HepG2 (cell line): ENCODE results near the gene CDC42EP4. TPM values are rescaled to one million over a fixed set of nuclear protein-coding genes. Genes with fewer than 3 reads are reported as not detected.

Experiments used
- CHD2 ChIP-seq: IDR thresholded peaks from 2 replicates; pipeline ENCODE4 v1.6.1; 2011; ENCODE audit warnings: low read depth, low read length, improper control_type of control experiment
- DPF2 ChIP-seq: sonication (generic); formaldehyde crosslinking; IDR thresholded peaks from 2 replicates; pipeline ENCODE4 v1.4.0; 2020; ENCODE audit warnings: mild to moderate bottlenecking, low read depth, missing genetic modification reagents, borderline replicate concordance
- GLI4 ChIP-seq: sonication (generic); formaldehyde crosslinking; IDR thresholded peaks from 2 replicates; pipeline ENCODE4 v1.5.1; 2020; ENCODE audit warnings: missing genetic modification reagents, mild to moderate bottlenecking, moderate library complexity, borderline replicate concordance
- JARID2 ChIP-seq: sonication (generic); formaldehyde crosslinking; IDR thresholded peaks from 2 replicates; pipeline ENCODE4 v1.8.1; 2023; ENCODE audit warnings: missing genetic modification reagents, inconsistent platforms; ENCODE audit not compliant: insufficient replicate concordance
- NCOR1 ChIP-seq: fragments of 200-600 bp; sonication (generic); IDR thresholded peaks from 2 replicates; pipeline ENCODE4 v1.7.0; 2017; ENCODE audit warnings: antibody characterized with exemption, low read length, borderline replicate concordance
- RORA ChIP-seq: sonication (generic); formaldehyde crosslinking; IDR thresholded peaks from 2 replicates; pipeline ENCODE4 v1.5.0; 2020; ENCODE audit warnings: mild to moderate bottlenecking, missing genetic modification reagents, moderate library complexity
- SCMH1 ChIP-seq: sonication (generic); formaldehyde crosslinking; IDR thresholded peaks from 2 replicates; pipeline ENCODE4 v1.9.0; 2021; ENCODE audit warnings: missing genetic modification reagents, mild to moderate bottlenecking, borderline replicate concordance
- SIN3A ChIP-seq: IDR thresholded peaks from 2 replicates; pipeline ENCODE4 v1.6.1; 2011; ENCODE audit warnings: low read depth, mild to moderate bottlenecking, control low read depth, low read length, borderline replicate concordance
- TRAFD1 ChIP-seq: sonication (generic); formaldehyde crosslinking; IDR thresholded peaks from 2 replicates; pipeline ENCODE4 v1.5.1; 2020; ENCODE audit warnings: missing genetic modification reagents, mild to moderate bottlenecking, borderline replicate concordance
- ZBTB4 ChIP-seq: sonication (generic); formaldehyde crosslinking; IDR thresholded peaks from 2 replicates; pipeline ENCODE4 v1.4.0; 2020; ENCODE audit warnings: missing genetic modification reagents, mild to moderate bottlenecking, borderline replicate concordance
- ZNF17 ChIP-seq: sonication (generic); formaldehyde crosslinking; IDR thresholded peaks from 2 replicates; pipeline ENCODE4 v1.5.0; 2020; ENCODE audit warnings: mild to moderate bottlenecking, missing genetic modification reagents
- ZNF253 ChIP-seq: sonication (generic); formaldehyde crosslinking; IDR thresholded peaks from 2 replicates; pipeline ENCODE4 v1.8.0; 2022; ENCODE audit warnings: mild to moderate bottlenecking, missing genetic modification reagents, borderline replicate concordance
- ZNF382 ChIP-seq: sonication (generic); formaldehyde crosslinking; IDR thresholded peaks from 2 replicates; pipeline ENCODE4 v1.5.0; 2020; ENCODE audit warnings: missing genetic modification reagents, mild to moderate bottlenecking, borderline replicate concordance
- ZNF513 ChIP-seq: sonication (generic); formaldehyde crosslinking; conservative IDR thresholded peaks from 2 replicates; pipeline ENCODE4 v1.5.0; 2020; ENCODE audit warnings: missing genetic modification reagents
- ZNF850 ChIP-seq: sonication (generic); formaldehyde crosslinking; conservative IDR thresholded peaks from 2 replicates; pipeline ENCODE4 v1.9.0; 2021; ENCODE audit warnings: mild to moderate bottlenecking, missing genetic modification reagents
- ZSCAN29 ChIP-seq: sonication (generic); formaldehyde crosslinking; conservative IDR thresholded peaks from 2 replicates; pipeline ENCODE4 v1.4.0; 2020; ENCODE audit warnings: mild to moderate bottlenecking, missing genetic modification reagents
- polyA plus RNA-seq, 8 experiments: library from polyadenylated mRNA; depleted of rRNA in 3 of 8; stranded (reverse) in 7 of 8; unstranded in 1 of 8; fragments of >200 nt; fragmentation: Illumina TruSeq in 4 of 8; extraction: Trizol in 4 of 8; gene quantifications; 2 replicates each; pipeline versions ENCODE4 v1.2.1 to v1.2.3, GENCODE V29; 2011 to 2016; ENCODE audit warnings: low read depth in 4 of 8, missing spikeins in 1 of 8, mixed read lengths in 1 of 8; ENCODE audit not compliant: insufficient read depth in 1 of 8
- total RNA-seq, 5 experiments: library from RNA; depleted of rRNA; stranded (reverse); fragments of >200 nt; fragmentation: Illumina TruSeq; extraction: Trizol; gene quantifications; 2 replicates each; pipeline ENCODE4 v1.2.3, GENCODE V29; 2016; ENCODE audit warnings: low read depth in 1 of 5
- TF ChIP-seq, protein P1 (sequence below): sonication (generic); formaldehyde crosslinking; IDR thresholded peaks from 2 replicates; pipeline ENCODE4 v1.5.0; 2020; ENCODE audit warnings: mild to moderate bottlenecking, missing genetic modification reagents, borderline replicate concordance

The CDC42EP4 gene
- total and polyA plus RNA-seq, 2 of the 13 experiments (the other 11 are each of a cell fraction or from before 2014, with no cell fraction given) = 19.0 to 54.0 TPM

DNA sequence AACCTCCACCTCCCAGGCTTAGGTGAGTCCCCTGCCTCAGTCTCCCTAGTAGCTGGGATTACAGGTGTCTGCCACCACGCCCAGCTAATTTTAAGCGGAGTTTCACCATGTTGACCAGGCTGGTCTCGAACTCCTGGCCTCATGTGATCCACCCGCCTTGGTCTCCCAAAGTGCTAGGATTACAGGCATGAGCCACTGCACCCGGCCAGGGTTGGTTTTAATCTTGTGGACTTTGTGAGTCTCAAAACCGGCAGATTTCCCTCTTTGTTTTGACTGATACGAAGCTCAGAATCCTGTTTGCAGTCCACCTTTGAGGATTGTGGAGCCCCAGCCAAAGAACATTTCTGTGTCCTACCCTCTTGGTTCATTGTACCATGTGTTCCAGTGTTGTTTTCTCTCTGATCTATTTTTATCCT, 33.7 kb downstream of the CDC42EP4 start (continued):
- no peak for TF ChIP-seq TRAFD1 (CRISPR knock-in tag)
- TF ChIP-seq SIN3A = no peak
- no peak for TF ChIP-seq ZNF382
- TF ChIP-seq CHD2 = no peak
- TF ChIP-seq GLI4 (CRISPR knock-in tag) = no peak
- peak; percentile 86 for TF ChIP-seq ZSCAN29
- TF ChIP-seq ZNF253 (CRISPR knock-in tag) = no peak
- TF ChIP-seq ZBTB4 (CRISPR knock-in tag) = 0 out of 2 replicates have a peak, but pooled peaks have one; percentile 53
- no peak for TF ChIP-seq ZNF850 (CRISPR knock-in tag)
- no peak for TF ChIP-seq SCMH1 (CRISPR knock-in tag)
- TF ChIP-seq JARID2 = no peak
- no peak; the same call in 1 of the 2 replicates for TF ChIP-seq DPF2 (CRISPR knock-in tag)
- TF ChIP-seq NCOR1 = peak; percentile 92
- TF ChIP-seq RORA (CRISPR knock-in tag) = no peak
- no peak for TF ChIP-seq ZNF513 (CRISPR knock-in tag)
- TF ChIP-seq, protein P1, sequence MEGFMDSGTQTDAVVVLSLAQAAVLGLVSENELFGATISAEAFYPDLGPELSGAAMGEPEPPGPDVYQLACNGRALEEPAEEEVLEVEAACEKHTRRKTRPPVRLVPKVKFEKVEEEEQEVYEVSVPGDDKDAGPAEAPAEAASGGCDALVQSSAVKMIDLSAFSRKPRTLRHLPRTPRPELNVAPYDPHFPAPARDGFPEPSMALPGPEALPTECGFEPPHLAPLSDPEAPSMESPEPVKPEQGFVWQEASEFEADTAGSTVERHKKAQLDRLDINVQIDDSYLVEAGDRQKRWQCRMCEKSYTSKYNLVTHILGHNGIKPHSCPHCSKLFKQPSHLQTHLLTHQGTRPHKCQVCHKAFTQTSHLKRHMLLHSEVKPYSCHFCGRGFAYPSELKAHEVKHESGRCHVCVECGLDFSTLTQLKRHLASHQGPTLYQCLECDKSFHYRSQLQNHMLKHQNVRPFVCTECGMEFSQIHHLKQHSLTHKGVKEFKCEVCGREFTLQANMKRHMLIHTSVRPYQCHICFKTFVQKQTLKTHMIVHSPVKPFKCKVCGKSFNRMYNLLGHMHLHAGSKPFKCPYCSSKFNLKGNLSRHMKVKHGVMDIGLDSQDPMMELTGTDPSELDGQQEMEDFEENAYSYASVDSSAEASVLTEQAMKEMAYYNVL (CRISPR knock-in tag) = no peak; the same call in 1 of the 2 replicates
- no peak for TF ChIP-seq ZNF17 (CRISPR knock-in tag)
